ENCODE data around the gene BARX1.

Gene BARX1

DNA sequence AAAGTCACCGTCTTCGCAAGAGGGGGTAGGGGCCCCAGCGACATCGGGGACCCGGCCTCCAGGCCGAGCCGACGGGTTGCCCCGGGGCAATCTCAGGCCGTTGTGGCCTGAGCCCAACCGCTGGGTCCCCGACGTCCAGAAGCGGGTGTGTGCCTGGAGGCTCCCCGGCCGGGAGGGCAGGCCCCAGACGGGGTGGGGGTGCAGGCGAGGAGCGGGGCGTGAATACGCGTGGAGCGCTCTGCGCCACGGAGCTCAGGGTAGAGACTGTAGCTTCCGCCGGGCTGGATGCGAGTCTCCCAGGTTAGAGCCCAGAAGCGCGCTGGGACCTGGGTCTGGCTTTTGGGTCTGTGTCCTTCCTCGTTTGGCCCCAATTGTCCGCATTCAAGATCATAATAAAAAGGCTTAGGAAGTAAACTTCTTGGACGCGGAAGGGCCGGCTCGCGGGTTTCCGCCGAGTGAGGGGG is 3.5 kb downstream of the BARX1 start:
- DNase-seq (ENCODE audit: extremely low spot score): no peak
- TF ChIP-seq LEF1 (IDR thresholded peaks at IDR 0.05; ENCODE audit: borderline replicate concordance) (no peak), L3MBTL2 (conservative IDR thresholded peaks at IDR 0.05) (no peak), ARNT (IDR thresholded peaks at IDR 0.05) (no peak), FOXK2 (IDR thresholded peaks at IDR 0.05) (no peak), ELF4 (IDR thresholded peaks at IDR 0.05) (no peak), NFRKB (IDR thresholded peaks at IDR 0.05) (no peak), TARDBP (IDR thresholded peaks at IDR 0.05) (no peak), CTBP1 (IDR thresholded peaks at IDR 0.05; ENCODE audit: borderline replicate concordance) (no peak), ZNF384 (IDR thresholded peaks at IDR 0.05) (no peak), SP1 (IDR thresholded peaks at IDR 0.05) (no peak), SUZ12 (IDR thresholded peaks at IDR 0.05) (no peak)
- TF ChIP-seq, protein P1, sequence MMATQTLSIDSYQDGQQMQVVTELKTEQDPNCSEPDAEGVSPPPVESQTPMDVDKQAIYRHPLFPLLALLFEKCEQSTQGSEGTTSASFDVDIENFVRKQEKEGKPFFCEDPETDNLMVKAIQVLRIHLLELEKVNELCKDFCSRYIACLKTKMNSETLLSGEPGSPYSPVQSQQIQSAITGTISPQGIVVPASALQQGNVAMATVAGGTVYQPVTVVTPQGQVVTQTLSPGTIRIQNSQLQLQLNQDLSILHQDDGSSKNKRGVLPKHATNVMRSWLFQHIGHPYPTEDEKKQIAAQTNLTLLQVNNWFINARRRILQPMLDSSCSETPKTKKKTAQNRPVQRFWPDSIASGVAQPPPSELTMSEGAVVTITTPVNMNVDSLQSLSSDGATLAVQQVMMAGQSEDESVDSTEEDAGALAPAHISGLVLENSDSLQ (IDR thresholded peaks at IDR 0.05): no peak
- ChIA-PET POLR2A (no interaction called here), CTCF (no interaction called here)

GRCh38 chr9:93950619-93951601 is 4.2 kb downstream of the BARX1 start:
- ChIA-PET POLR2A (no interaction called here), CTCF (no interaction called here)
- DNase-seq (ENCODE audit: extremely low spot score): no peak
- TF ChIP-seq, protein P1 (IDR thresholded peaks at IDR 0.05): no peak
- TF ChIP-seq FOXK2 (IDR thresholded peaks at IDR 0.05) (no peak), L3MBTL2 (conservative IDR thresholded peaks at IDR 0.05) (no peak), HDGF (IDR thresholded peaks at IDR 0.05; ENCODE audit: borderline replicate concordance) (no peak), BHLHE40 (IDR thresholded peaks at IDR 0.05; ENCODE audit: borderline replicate concordance) (no peak), FOXA1 (IDR thresholded peaks at IDR 0.05) (no peak), ELF4 (IDR thresholded peaks at IDR 0.05) (no peak), TARDBP (IDR thresholded peaks at IDR 0.05) (no peak), FOXM1 (IDR thresholded peaks at IDR 0.05; ENCODE audit: borderline replicate concordance) (no peak), SP1 (IDR thresholded peaks at IDR 0.05) (no peak), NFRKB (IDR thresholded peaks at IDR 0.05) (no peak), CTBP1 (IDR thresholded peaks at IDR 0.05; ENCODE audit: borderline replicate concordance) (no peak), ARNT (IDR thresholded peaks at IDR 0.05) (no peak), LEF1 (IDR thresholded peaks at IDR 0.05; ENCODE audit: borderline replicate concordance) (no peak), SUZ12 (IDR thresholded peaks at IDR 0.05) (no peak), ZNF384 (IDR thresholded peaks at IDR 0.05) (no peak)

- CTCF ChIA-PET: no interaction called here
- TF ChIP-seq TARDBP (IDR thresholded peaks at IDR 0.05) (no peak), FOXK2 (IDR thresholded peaks at IDR 0.05) (no peak), BHLHE40 (IDR thresholded peaks at IDR 0.05; ENCODE audit: borderline replicate concordance) (no peak), HDGF (IDR thresholded peaks at IDR 0.05; ENCODE audit: borderline replicate concordance) (no peak), ZNF384 (IDR thresholded peaks at IDR 0.05) (no peak), NFRKB (IDR thresholded peaks at IDR 0.05) (no peak), ARNT (IDR thresholded peaks at IDR 0.05) (no peak), LEF1 (IDR thresholded peaks at IDR 0.05; ENCODE audit: borderline replicate concordance) (no peak), ELF4 (IDR thresholded peaks at IDR 0.05) (no peak), FOXM1 (IDR thresholded peaks at IDR 0.05; ENCODE audit: borderline replicate concordance) (no peak), SP1 (IDR thresholded peaks at IDR 0.05) (no peak)
- DNase-seq (ENCODE audit: extremely low spot score): no peak
- POLR2A ChIA-PET: no interaction called here
These were observed 5.3 kb downstream of the BARX1 start for GRCh38 chr9:93949694-93950449.

- POLR2A ChIA-PET: no interaction called here
- TF ChIP-seq FOXM1 (IDR thresholded peaks at IDR 0.05; ENCODE audit: borderline replicate concordance) (no peak), ELF4 (IDR thresholded peaks at IDR 0.05) (no peak), ARNT (IDR thresholded peaks at IDR 0.05) (no peak), SP1 (IDR thresholded peaks at IDR 0.05) (no peak), HDGF (IDR thresholded peaks at IDR 0.05; ENCODE audit: borderline replicate concordance) (no peak), CTBP1 (IDR thresholded peaks at IDR 0.05; ENCODE audit: borderline replicate concordance) (no peak), FOXK2 (IDR thresholded peaks at IDR 0.05) (no peak), TARDBP (IDR thresholded peaks at IDR 0.05) (no peak), L3MBTL2 (conservative IDR thresholded peaks at IDR 0.05) (no peak), BHLHE40 (IDR thresholded peaks at IDR 0.05; ENCODE audit: borderline replicate concordance) (no peak), ZNF384 (IDR thresholded peaks at IDR 0.05) (no peak), SUZ12 (IDR thresholded peaks at IDR 0.05) (no peak), LEF1 (IDR thresholded peaks at IDR 0.05; ENCODE audit: borderline replicate concordance) (no peak)
- TF ChIP-seq, protein P1 (IDR thresholded peaks at IDR 0.05): no peak
- CTCF ChIA-PET: interaction anchor here (0.9 kb wide), 1 partner anchor 13 kb away, joined by 3 read pairs; no protein-coding TSS in a partner anchor
- DNase-seq (ENCODE audit: extremely low spot score): no peak
These were observed 6.0 kb downstream of the BARX1 start for GRCh38 chr9:93949073-93949693.
